ENCODE results near the gene C1orf116. TPM values are rescaled to one million over a fixed set of nuclear protein-coding genes. Genes with fewer than 3 reads are reported as not detected.
A peak's percentile ranks its signal among the peaks of the same experiment; 100 is the strongest.

The C1orf116 gene
- total RNA-seq, 2 donors from 2014 or later: 0.14 to 1.3 TPM

DNA sequence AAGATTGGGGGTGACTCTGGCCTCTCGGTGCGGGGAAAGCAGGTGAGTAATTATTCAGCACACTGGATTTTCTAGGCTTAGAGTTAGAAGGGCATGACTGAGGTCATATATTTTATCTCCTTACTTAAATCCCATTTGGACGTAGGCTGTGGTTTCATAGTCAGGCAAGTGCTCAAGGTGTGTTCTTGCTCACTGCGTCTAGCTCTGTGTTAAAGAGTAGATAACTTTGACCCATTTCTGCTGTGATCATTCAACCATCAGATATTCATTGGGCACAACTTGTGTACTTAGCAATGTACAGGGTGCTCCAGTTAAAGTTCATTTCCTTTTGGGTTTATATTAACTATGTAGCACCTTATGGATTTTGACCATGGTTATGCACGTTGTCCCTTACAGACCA lies 35.1 kb upstream of the C1orf116 start:
- no peak for DNase-seq (ENCODE audit: low spot score)
- Histone ChIP-seq H3K4me3 (no peak overlapping the region), H3K4me1 (ENCODE audit: control insufficient read depth in 1 of 2, low read depth in 2 of 2) (peaks cover 0 to 6% of the 10 kb centered on the region in 2 donors), H3K9me3 (no peaks in the 10 kb centered on the region), H3K27ac (no peak overlapping the region), H3K36me3 (peaks cover 18% of the 10 kb centered on the region), H3K27me3 (replicated peaks; ENCODE audit: insufficient read depth) (no peaks in the 10 kb centered on the region)
- TF ChIP-seq, protein P1, sequence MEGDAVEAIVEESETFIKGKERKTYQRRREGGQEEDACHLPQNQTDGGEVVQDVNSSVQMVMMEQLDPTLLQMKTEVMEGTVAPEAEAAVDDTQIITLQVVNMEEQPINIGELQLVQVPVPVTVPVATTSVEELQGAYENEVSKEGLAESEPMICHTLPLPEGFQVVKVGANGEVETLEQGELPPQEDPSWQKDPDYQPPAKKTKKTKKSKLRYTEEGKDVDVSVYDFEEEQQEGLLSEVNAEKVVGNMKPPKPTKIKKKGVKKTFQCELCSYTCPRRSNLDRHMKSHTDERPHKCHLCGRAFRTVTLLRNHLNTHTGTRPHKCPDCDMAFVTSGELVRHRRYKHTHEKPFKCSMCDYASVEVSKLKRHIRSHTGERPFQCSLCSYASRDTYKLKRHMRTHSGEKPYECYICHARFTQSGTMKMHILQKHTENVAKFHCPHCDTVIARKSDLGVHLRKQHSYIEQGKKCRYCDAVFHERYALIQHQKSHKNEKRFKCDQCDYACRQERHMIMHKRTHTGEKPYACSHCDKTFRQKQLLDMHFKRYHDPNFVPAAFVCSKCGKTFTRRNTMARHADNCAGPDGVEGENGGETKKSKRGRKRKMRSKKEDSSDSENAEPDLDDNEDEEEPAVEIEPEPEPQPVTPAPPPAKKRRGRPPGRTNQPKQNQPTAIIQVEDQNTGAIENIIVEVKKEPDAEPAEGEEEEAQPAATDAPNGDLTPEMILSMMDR (IDR thresholded peaks at IDR 0.05): no peak
- no peak for ATAC-seq (ENCODE audit: insufficient number of reproducible peaks, low FRiP score, low read depth)

DNA sequence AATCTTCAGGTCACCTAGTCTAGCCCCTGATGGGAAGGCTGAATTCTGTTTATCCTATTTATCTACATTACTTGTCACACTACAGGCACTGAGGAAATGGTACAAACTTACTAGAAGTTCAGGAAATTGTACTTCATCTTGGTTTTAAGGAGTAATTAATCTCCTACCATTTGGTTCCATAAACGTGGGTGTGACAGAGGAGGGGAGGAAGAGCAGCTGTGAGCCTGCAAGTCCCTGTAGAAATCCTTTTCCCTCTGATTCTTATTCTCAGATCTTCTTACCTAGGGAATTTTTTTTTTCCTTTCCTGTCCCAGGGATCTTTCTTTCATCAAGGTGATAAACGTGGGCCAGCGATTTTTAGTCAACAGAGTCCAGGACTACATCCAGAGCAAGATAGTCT lies 34.6 kb upstream of the C1orf116 start:
- Histone ChIP-seq H3K36me3 (peaks cover 23% of the 10 kb centered on the region), H3K27me3 (replicated peaks; ENCODE audit: insufficient read depth) (no peaks in the 10 kb centered on the region), H3K9me3 (no peaks in the 10 kb centered on the region), H3K4me1 (ENCODE audit: control insufficient read depth in 1 of 2, low read depth in 2 of 2) (peaks cover 0 to 6% of the 10 kb centered on the region in 2 donors), H3K4me3 (no peak overlapping the region), H3K27ac (no peak overlapping the region)
- no peak for DNase-seq (ENCODE audit: low spot score)
- no peak for ATAC-seq (ENCODE audit: insufficient number of reproducible peaks, low FRiP score, low read depth)
- TF ChIP-seq, protein P1 (IDR thresholded peaks at IDR 0.05): no peak

GRCh38 chr1:207064561-207064960 lies 32.0 kb upstream of the C1orf116 start:
- no peaks in the 10 kb centered on the region for H3K9me3 ChIP-seq
- no peak for DNase-seq (ENCODE audit: low spot score)
- peak overlapping the region in 1 of 2 donors; percentile 45 for H3K27ac ChIP-seq
- no peaks in the 10 kb centered on the region for H3K27me3 ChIP-seq (replicated peaks; ENCODE audit: insufficient read depth)
- H3K4me3 ChIP-seq: no peak overlapping the region
- H3K4me1 ChIP-seq (ENCODE audit: control insufficient read depth in 1 of 2, low read depth in 2 of 2): peaks cover 0 to 6% of the 10 kb centered on the region in 2 donors
- no peak for ATAC-seq (ENCODE audit: insufficient number of reproducible peaks, low FRiP score, low read depth)
- peaks cover 27% of the 10 kb centered on the region for H3K36me3 ChIP-seq
- TF ChIP-seq, protein P1 (IDR thresholded peaks at IDR 0.05): no peak

DNA sequence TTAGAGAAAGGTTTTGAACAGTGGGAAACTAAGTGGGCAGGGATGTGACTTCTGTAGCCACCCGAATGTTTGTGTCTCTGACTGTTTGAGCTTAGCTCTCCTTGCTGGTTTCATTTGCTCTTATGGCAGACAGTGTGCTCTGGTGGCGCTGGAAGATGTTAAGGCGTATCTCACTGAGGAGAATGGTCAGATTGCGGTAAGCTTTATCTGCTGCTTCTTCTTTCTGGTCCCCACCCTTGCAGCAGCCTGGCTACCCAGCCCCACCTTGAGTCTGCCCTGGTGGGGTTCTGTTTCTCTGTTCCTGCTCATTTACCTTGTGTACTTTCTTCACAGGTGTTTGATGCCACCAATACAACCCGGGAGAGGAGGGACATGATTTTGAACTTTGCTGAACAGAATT lies 30.5 kb upstream of the C1orf116 start:
- Histone ChIP-seq H3K36me3 (peaks cover 22% of the 10 kb centered on the region), H3K4me1 (ENCODE audit: control insufficient read depth in 1 of 2, low read depth in 2 of 2) (peaks cover 0 to 6% of the 10 kb centered on the region in 2 donors), H3K27me3 (replicated peaks; ENCODE audit: insufficient read depth) (no peaks in the 10 kb centered on the region), H3K9me3 (no peaks in the 10 kb centered on the region), H3K27ac (no peak overlapping the region), H3K4me3 (no peak overlapping the region)
- ATAC-seq (ENCODE audit: insufficient number of reproducible peaks, low FRiP score, low read depth) (no peak), DNase-seq (ENCODE audit: low spot score) (no peak)
- TF ChIP-seq, protein P1 (IDR thresholded peaks at IDR 0.05): no peak

DNA sequence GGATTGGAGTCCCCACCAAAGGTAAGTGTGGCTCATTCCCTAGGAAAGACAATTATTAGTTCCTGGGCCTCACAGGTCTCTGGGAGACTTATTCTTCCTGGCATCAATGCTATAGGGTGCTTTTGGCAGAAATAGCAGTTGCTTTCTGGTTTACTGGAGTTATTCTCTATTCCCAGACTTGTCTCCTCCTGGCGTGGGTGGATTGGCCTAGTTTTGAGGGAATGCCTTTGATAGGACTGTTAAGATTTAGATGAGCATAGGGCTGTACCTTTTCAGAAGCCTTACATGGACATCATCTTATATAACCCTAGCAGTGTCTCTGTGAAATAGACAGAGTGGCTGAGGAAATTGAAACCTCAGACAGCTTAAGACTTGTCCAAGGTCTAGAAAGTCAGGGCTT lies 29.5 kb upstream of the C1orf116 start:
- H3K4me1 ChIP-seq (ENCODE audit: control insufficient read depth in 1 of 2, low read depth in 2 of 2): peaks cover 0 to 6% of the 10 kb centered on the region in 2 donors
- TF ChIP-seq, protein P1 (IDR thresholded peaks at IDR 0.05): no peak
- H3K36me3 ChIP-seq: peaks cover 18% of the 10 kb centered on the region
- DNase-seq (ENCODE audit: low spot score) (no peak), ATAC-seq (ENCODE audit: insufficient number of reproducible peaks, low FRiP score, low read depth) (no peak)
- no peaks in the 10 kb centered on the region for H3K27me3 ChIP-seq (replicated peaks; ENCODE audit: insufficient read depth)
- H3K4me3 ChIP-seq: no peak overlapping the region
- H3K9me3 ChIP-seq: no peaks in the 10 kb centered on the region
- H3K27ac ChIP-seq: no peak overlapping the region
